Measurements from ENCODE around the gene CD9.

Gene CD9

DNA sequence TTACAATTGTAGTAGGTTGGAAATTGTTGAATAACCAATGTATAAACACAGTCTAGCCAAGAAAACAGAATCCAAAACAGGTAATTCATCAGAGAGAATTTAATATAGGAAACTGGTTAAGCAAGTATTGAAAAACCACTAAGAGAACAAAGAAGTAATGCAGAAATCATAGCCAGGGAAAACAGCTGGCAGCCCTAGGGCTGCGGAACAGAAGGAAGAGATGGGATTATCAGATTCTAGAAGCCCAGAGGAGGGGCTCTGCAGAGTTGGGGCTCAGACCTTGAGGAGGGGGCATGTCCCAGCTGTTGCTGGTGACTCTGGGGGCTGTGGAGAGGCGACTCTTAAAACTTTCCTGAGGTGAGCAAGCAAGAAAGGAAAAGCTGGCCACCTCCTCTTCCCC, 49.4 kb downstream of the CD9 start:
- DNase-seq: no peak

DNA sequence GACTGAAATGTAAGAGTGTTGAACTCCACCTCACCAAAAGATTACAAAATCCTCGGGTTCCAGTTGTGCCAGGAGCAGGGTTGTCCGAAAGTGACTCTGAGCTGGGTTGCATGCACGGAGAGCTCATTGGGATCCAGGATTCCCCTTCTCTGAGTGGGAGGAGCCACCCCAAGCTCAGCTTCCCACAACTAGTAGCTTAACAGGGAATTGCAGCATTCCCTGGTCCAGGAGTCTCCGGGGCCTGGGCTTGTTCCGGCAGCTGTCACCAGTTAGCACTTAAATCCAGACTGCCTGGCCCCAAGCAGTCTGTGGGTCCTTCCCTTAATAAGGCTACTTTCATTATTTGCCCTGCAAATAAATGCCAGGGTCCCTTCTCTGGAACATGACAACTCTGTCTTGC, 50.1 kb downstream of the CD9 start:
- DNase-seq: no peak

DNA sequence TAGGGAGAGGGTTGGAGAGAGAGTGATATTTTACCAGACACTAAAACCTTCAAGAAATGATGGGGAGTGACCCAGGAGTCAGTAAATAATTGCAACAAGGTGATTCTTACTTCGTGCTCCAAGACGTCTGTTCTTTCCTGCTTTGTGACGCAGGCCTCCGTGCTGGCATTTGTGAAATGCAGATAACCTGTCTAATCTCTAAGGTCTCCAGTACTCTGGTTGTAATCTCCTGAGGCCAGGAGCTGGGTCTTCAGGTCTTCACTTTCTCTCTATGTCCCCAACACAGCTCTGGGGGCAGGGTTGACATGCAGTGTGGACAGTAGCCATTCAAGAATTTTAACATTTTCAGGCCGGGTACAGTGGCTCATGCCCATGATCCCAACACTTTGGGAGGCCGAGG, 53.1 kb downstream of the CD9 start:
- no peak for DNase-seq

DNA sequence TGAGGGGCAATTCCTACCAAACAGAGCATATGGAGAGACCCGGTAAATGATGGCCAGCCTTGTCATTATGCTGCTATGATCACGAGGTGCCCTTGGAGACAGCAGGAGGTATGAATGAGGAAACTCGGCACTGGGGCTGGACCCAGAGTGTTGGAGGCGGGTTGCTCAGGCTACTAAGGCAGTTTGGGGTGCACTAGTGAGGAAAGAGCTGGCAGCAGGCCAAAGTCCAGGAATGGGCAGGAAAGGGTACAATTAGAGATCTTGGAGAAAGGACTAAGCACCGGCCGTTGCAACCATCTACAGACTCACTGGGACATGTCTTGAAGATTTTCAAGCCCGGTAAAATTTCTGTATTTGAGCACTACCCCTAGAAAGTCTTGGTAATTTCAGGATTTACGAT, 54.3 kb downstream of the CD9 start:
- no peak for DNase-seq

DNA sequence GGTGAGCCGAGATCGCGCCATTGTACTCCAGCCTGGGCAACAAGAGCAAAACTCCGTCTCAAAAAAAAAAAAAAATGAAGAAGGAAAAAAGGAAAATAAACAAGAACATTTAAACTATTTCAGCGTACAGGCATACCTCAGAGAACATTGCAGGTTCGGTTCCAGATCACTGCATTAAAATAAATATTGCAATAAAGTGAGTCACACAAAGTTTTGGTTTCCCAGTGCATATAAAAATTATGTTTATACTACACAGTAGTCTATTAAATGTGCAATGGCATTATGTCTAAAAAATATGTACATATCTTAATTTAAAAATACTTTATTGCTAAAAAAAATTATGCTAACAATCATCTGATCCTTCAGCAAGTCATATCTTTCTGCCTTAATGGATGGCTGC, 56.8 kb downstream of the CD9 start:
- DNase-seq: no peak

DNA sequence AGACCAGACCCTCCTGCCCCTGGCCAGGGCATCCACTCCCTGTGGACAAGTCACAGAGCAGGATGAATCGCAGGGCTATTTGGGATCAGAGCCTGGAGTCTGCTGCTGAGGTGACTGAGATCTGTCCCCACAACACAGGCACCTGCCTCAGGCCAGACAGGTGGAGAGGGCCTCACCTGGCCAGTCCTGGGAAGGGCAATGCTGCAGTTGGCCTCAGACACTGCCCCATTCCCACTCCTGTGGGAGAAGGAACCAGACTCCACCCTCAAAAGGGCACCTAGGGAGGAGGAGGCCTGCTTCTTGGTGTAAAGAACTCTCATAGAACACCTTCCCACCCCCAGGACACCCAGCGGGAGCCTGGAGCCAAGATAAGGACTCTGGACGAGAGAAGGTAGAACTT, 62.0 kb downstream of the CD9 start:
- DNase-seq: no peak

DNA sequence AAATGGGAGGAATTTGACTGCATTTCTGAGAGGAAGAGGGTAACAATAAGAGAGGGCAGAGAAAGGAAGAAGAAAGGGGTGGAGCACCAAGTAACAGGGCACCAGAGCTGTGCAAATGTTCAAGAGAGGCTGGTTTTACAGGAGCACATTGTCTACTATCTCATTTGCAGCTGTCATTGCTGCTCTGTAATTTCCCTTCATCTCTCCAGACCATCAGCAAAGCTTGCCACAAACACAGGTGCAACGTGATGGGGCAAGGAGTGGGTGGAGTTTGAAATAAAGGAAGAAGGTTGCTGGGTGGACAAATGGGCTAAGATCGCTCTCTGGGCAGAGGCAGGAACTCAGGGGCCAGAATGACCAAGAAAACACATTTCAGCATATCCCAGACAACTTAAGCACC, 62.4 kb downstream of the CD9 start:
- no peak for DNase-seq

DNA sequence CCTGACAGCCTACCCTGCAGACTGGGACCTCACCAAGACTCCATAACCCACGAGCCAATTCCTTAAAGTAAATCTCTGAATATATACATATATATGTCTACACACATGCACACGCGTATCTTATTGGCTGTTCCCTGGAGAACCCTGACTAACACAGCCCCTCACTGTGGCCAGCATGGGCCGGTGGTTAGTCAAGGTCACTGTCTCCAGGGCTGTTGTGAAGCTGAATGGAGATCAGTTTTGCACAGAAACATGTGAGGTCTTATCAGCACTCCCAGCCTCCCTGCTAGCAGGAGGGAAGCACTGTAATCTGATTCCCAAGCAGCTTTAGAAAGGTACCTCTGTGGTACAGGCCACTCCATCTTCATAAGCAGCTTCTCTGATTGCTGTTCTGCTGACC, 63.7 kb downstream of the CD9 start:
- DNase-seq: no peak

DNA sequence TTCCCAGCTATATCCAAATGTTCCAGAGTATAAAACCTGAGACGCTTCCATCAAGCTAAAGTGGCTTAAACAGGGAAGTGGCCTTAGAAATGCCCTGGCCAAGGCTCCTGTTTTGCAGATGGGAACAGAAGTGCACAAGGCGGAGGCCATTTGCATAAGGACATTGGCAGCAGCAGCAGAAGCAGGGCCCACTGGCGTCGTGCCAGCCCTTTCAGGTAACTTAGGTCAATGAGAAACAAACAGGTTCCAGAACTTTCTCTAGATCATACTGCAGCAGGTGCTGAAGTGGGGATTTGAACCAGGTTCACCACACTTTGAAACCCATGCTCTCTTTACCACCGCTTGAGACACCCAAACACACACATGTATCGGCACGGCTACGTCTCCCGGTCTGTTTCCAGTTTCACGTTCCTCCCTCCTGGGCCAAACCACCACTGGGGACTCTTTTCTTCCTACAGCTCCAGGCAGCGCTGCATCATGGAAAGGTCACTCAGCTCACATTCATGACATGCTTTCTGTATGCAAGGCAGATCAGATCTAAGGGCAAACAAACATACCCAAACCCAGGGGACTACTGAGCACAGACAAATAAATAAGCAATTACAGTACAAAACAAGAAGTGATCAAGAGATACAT, 64.3 kb downstream of the CD9 start:
- DNase-seq: no peak

DNA sequence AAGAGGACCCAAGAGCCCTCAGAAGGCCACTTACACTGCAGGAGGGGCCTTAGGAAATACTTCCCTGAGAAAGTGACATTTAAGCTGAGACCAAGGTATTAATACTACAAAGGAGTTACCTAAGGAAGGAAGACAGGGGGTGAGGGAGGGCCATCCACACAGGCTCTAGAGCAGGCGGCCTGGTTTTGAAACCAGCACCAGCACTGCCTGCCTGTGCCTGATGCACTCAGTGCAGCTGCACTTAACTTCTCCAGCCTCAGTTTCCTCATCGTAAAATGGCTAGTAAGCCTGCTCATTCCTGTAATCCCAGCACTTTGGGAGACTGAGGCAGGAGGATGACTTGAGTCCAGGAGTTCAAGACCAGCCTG, 64.8 kb downstream of the CD9 start:
- DNase-seq: no peak

DNA sequence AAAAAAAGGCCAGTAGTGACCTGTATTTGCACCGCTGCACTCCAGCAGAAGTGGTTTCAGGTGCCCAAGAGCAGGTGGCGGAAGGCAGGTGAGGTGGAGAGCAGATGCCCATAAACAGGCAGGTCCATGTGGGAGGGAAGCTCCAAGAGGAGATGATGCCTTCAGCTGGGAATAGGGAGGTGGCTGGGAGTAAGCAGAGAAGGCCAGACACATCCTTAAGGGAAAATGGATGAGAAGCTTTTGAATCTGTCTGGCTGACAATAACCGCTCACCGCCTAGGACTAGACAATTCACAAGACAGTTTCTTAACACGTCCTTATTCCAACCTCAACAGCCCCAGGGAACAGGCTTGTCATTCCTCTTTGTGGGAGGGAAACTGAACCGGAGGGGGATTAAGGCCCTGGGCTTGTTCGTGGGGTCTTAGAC, 66.4 kb downstream of the CD9 start:
- no peak for DNase-seq

DNA sequence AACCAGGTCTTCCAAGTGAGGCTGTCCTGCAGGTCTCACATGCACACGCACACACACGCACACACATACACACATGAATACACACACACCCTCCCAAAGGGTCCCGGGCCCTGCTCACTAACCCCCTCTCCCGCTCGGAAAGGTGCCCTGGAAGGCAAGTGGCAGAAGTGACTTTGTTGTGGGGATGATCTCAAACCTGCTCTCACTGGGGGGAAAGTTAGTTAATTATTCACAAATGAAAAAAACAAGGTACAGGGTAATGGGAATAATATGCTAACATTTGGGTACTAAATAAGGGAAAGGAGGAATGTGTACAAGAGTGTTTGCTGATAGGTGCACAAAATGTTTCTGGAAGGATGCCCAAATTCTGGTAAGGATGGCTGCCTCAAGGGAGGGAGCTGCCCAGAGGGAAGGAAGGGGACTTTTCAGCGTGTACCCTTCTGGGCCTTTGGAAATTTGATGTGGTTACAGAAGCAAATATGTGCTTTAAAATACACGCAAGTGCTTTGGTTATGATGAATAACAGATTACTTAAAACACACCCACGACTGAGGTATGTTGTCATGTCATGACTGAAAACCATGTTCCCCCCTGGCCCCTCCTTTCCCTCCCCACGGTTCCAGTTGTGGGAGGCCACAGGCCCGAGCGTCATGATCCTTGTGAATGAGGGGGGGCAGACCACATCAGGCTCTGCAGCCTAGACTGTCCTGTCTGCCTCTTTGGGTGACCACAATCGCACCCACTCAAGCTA, 66.9 kb downstream of the CD9 start:
- peak; percentile 60 for DNase-seq

DNA sequence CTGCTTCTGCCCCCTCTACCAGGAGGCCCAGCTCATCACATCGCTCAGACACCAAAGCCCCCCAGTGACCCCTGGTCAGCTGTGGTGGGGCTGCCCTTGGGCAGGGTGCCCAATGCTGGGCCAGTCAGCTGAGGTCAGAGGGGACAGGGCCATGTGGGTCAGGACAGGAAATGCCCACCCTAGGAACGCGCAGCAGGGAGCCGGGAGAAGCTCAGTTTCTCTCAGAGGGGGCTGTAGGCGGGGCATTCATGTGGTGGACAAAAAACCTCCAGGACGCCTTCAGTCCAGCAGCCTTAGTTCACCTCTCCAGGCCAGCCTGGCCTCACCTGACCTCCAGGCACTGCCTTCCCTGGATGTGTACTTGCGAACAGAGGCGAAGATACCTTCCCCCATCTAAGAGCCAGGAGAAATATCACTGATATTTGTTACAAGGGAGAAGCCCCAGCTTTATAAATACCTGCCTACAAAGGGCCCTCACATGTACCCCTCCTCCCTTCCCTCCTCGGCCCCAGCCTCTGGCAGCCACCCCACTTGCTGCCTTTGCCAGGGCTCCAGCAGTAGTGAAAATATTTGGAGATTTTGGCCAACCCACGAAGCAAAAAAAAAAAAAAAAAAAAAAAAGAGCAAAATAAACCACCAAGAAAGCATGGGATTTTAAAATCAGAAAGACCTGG, 68.4 kb downstream of the CD9 start:
- no peak for DNase-seq

DNA sequence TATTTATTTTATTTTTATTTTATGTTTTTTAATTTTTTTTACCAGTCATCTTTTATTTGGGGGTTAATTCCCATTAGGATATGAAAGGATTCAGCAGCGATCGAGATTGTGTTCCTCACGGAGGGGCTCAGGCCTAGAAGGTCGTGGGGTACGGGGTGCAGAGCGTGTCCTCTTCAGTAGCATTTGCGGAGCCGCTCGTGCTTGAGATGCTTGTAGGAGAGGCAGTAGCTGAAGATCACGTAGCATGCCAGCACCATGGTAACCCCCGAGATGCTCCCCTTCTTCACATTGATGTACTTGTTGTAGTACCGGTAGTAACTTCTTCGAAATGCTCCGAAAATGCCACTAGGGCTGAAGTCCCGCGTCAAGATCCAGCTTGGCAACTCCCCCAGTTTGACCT, 69.8 kb downstream of the CD9 start:
- DNase-seq: no peak

DNA sequence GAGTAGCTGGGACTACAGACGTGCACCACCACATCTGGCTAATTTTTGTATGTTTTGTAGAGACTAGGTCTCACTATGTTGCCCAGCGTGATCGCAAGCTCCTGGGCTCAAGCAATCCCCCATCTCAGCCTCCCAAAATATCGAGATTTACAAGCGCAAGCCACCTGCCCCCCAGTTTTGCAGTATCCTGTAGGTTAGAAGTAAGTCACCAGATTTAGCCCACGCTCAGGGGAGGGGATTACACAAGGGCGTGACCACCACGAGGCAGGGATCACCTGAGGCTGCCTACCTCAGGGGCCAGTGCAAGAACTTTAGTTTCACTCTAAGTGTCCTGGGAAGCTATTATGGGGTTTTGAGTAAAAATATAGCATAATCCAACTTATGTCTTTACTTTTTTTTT, 71.1 kb downstream of the CD9 start:
- DNase-seq: no peak

DNA sequence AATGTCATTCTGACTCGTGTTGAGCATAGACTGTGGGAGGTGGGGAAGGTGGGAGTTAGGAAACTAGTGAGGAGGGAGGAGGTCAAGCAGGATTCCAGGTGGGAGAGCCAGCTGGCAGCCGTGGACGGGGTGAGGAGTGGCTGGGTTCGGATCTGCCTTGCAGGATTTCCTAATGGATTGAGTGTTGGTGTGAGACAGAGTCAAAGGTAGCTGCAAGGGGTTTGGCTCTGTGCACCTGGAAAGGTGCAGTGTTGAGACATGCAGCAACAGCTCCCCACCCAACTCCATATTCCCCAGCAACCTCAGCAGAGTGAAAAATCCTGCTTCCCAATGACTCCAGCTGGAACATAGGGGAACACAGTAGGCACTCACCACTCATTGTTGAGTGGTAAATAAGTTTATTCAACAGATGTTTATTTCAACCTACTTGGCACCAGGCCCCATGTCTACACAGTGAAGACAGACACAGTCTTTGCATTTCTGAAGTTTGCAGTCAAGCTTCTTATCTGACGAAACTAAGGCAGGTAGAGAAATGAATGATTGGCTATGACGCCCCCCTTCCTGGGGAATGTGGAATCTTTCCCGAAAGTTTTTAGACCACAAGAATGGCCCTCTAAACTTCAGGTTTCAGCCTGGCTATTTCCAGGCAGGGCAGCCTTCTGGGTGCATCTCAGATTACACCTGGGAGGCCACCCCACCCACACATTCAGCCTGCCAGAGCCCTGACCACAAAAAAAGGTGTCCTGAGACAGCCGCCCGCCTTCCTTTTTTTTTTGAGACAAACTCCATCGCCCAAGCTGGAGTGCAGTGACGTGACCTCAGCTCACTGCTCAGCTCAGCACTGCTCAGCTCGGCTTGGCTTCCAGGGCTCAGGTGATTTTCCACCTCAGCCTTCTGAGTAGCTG, 72.4 kb downstream of the CD9 start:
- DNase-seq: no peak

DNA sequence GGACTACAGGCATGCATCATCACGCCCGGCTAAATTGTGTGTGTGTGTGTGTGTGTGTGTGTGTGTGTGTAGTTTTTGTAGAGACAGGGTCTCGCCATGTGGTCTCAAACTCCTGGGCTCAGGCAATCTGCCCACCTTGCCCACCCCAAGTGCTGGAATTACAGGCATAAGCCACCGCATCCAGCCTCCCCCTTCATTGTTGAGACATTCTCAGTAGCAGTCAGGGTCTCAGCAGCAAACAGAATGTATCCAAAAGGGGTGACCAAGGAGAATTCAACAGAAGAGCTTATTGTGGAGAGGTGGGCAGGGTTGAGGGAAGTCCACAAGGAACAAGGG, 73.0 kb downstream of the CD9 start:
- DNase-seq: no peak

DNA sequence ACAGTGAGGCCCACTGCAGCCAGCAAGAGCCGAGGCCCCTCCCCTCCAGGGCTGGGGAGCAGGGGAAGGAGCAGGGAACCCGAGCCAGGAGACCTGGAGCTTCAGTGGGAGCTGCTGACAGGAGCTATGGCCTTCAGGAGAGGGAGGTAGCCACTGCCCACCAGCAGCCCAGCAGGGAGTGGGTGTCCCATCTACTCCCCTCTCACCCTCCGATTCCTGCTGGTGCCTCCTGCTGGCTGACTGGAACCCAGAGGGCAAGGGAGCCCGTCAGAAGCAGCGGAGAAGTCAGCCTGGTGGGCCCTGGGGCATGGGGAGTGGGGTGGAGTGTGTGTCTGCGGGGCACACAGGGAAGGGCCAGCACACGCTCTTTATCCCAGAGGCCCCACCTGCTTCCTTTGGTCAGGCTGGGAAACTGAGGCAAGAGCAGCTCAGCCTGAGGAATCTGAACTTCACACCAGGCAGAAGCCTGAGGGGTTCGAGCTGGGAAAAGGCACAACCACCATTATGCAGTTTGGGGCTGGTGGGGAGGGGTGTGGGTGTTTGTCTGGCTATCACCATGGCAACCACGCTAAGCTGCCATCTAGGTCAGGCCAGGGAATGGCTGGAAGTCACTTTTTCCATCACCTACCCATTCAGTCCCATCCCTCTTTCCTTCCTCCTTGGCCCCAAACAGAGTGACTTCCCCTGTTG, 73.5 kb downstream of the CD9 start:
- DNase-seq: no peak

DNA sequence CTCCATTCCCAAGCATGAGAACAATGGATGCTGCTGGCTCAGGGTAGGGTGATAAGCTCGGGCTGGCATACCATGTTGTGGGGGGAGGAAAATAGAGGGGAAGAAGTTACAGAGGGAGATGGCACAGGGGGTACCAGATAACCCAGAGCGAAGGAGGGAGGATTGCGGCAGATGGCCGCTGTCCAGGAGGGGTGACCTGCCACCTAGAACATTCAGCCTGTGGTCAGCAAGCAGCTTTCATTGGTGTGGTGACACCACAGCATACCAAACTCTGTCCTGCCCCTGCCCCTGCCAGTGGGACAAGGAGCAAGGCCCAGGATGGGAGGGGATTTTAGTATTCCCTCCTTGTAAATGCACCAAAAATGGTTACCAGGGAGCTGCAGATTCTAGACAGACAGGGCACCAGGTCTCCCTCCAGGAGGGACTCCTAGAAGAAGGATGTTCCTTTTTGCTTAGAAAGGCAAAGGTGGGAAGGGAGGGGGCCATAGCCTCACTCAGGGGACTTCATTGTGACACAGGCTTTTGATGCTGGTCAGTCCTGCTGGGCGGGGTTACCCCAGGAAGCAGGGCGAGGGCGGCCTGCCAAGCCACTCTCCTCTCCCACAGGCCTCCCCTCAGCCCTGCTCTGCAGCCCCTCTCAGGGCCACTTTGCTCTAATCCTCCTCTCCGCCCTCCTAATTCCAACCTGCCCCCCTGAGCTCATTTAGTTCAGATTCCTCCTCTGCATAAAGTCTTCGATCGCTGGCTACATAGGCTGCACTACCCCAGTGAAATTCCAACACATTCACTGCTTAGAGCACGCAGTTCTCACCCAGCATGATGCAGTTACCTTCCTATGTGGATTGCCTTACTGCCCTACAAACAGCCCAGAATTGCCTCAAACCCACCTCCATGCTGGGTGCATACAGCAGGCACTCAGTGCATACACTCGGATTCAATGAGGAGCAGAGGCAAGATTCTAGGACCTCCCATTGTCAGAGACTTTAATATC, 74.3 kb downstream of the CD9 start:
- DNase-seq: no peak

DNA sequence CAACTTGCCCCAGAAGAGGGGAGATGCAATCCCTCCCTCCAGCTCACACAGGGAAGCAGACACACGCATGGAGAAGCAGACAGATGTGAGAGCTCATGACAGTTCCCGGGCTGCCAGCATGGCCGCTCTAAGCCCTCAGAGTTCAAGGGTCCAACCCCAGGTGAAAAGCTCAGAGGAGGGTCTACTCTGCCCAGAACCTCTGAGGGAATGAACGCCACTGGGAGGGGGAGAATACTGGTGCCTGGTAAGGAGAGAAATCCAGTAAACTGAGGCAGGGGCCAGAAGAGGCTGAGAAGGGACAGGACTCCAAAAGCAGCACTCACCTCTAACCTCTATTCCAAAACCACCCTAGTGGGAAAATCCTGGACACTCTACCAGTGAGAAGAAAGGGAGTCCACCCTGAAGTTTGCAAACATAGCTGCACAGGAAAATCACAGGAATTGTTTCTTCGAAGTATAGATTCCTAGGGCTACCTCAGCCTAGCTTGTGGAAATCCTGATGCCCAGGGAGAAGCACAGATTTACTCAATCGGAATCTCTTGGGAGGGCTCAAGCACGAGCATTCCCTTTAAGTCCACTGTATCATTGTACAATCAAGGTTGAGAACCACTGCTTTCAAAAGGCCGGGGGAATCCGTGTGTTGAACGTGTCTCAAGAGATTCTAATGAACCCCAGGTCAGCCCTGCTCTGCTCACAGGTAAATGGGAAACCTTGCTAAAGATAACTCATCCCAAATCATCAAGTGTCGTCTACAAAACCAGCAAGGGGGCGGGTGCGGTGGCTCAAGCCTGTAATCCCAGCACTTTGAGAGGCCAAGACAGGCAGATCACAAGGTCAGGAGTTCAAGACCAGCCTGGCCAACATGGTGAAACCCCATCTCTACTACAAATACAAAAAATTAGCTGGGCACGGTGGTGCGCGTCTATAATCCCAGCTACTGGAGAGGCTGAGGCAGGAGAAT, 76.0 kb downstream of the CD9 start:
- DNase-seq: no peak
